GM13977 (cell line): ENCODE data around the gene GRAP2.
A peak's percentile ranks its signal among the peaks of the same experiment; 100 is the strongest.
"Not testable (repeated sequence)": the region's sequence is repeated elsewhere in the genome, so short reads cannot be mapped to it uniquely, and the experiment has no call there.

Experiments used
- DNase-seq: peaks from one replicate; pipeline ENCODE4 v3.0.0; 2012; ENCODE audit warnings: low spot score
- CTCF ChIP-seq: IDR thresholded peaks from 2 replicates; pipeline ENCODE4 v1.5.1; 2012; ENCODE audit warnings: mild to moderate bottlenecking, control low read depth; ENCODE audit not compliant: insufficient read depth; ENCODE audit errors: extremely low read depth, missing control alignments
- in situ Hi-C: fragments of 300-500 bp; cut with MboI; formaldehyde crosslinking; loops from one replicate; pipeline ENCODE4 v1.12.0; 2022; ENCODE audit warnings: low sequenced_read_pairs, low pct_unique_long_range_greater_than_20kb, mixed read lengths, inconsistent platforms; ENCODE audit not compliant: unreplicated experiment

The GRAP2 gene

DNA sequence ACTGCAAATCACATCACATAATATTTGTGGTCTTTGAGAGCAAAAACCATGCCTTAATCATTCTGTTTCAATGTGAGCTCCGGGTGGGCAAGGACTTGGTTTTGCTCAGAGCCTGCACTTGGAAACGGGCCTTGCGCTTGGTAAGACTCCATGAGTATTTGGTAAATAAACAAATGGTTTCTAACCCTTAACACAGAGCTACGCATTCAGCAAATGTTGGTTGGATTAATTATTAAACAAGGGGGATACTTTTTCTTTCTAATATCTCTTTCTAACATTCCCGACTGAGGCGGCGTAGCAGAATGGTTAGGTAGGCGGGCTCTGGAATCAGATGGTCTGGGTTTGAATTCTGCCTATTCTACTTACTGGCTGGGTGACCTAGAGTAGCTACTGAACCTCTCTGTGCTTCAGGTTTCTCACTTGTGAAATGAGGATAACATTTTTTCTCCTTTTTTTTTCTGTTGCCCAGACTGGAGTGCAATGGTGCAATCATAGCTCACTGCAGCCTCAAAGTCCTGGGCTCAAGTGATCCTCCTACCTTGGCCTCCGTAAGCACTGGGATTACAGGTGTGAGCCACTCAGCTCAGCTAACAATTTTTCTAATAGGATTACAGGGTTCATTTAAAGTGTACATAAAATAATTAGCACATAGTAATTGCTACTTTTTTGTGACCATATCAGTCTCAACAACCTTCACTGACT lies 90.4 kb downstream of the GRAP2 start:
- in situ Hi-C loops = no loop called here
- TF ChIP-seq CTCF = no peak
- DNase-seq = no peak

GRCh38 chr22:39992088-39992826 lies 91.4 kb downstream of the GRAP2 start:
- DNase-seq = no peak
- TF ChIP-seq CTCF = no peak
- in situ Hi-C loops = no loop called here

- in situ Hi-C loops, DNase-seq: not testable (repeated sequence)
Measured at GRCh38 chr22:39992894-39993293, 92.0 kb downstream of the GRAP2 start.

- in situ Hi-C loops = no loop called here
- DNase-seq = no peak
- no peak for TF ChIP-seq CTCF
Measured at GRCh38 chr22:39994041-39994565, 93.2 kb downstream of the GRAP2 start.

DNA sequence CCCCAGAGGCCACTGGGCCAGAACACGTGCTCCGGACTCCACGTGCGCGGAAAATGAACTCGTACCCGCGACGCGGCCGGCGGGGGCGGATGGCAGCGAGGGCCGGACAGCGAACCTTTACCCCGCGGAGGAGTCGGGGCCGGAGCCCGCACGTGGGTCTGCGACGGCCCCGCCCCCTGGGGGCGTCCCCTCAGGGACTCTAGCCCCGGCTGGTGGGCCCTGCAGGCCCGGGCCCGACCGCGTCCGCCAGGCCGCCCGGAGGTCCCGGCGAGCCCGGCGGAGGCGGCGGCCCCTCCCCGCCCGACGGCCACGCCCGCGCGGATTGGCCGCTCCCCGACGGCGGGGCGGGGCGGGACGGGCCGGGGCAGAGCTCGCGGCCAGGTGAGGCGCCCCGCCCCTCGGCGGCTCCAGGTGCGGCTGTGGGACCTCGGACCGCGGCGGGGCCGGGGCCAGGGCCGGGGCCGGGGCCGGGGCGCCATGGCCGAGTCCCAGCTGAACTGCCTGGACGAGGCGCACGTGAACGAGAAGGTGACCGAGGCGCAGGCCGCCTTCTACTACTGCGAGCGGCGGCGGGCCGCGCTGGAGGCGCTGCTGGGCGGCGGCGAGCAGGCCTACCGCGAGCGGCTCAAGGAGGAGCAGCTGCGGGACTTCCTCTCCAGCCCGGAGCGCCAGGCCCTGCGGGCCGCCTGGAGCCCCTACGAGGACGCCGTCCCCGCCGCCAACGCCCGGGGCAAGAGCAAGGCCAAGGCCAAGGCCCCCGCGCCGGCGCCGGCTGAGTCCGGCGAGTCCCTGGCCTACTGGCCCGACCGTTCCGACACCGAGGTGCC lies 93.9 kb downstream of the GRAP2 start, which contains the start of gene FAM83F:
Gene FAM83F (plus strand): TSS at position 389 of the 827 bp plus-strand sequence. CDS start 89 bp downstream, at position 478.
- in situ Hi-C loops = no loop called here
- peak; percentile 81 for DNase-seq
- TF ChIP-seq CTCF = no peak

DNA sequence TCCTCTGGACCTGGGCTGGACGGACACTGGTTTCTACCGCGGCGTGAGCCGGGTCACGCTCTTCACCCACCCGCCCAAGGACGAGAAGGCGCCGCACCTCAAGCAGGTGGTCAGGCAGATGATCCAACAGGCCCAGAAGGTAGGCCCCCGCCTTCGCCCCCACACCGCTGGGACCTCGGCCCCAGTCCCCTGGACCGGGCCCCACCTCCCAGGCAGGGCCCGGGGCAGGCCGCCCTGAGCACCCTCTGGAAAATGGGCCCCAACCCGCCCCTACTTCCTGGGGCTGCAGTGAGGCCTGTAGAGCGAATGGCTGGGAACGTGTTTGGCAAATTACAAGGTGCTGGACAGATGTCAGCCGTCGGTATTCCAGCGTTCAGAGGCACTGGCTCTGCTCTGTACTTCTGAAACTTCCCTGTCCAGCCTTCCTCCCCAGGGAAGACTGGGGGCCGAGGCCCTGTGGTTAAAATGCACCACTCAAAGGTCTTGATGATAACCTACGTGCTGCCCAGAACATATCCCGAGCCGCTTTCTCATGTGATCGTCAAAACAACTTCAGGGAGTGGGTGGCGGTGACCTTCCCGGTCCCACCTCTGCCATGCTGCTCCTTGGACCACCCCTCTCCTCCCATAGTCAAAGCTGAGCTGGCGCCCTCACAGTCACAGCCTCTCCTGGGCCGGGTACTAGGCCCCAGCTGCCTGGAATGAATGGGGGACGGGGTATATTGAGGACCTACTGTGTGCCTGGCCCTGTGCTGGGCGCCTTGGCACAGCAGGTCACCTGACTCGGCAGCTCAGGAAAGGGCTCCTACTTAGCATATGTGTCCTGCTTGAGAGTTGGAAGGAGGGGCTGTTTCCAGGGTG lies 94.7 kb downstream of the GRAP2 start:
- TF ChIP-seq CTCF = no peak
- in situ Hi-C loops = no loop called here
- DNase-seq = no peak
